Stimulated activated CD8-positive, alpha-beta memory T cell treated with anti-CD3 and anti-CD28 coated beads, Interleukin-12 subunit alpha, Interleukin-12 subunit beta, amount 100 ng/mL, for 1 hour (primary cell): ENCODE data around the gene VAMP1.
A peak's percentile ranks its signal among the peaks of the same experiment; 100 is the strongest.
"Not testable (repeated sequence)": the region's sequence is repeated elsewhere in the genome, so short reads cannot be mapped to it uniquely, and the experiment has no call there.

Experiments used
- DNase-seq: peaks from one replicate; pipeline ENCODE4 v3.0.0-alpha.2; 2020; ENCODE audit warnings: low read depth

The VAMP1 gene

GRCh38 chr12:6470375-6471163, at the start of gene VAMP1:
Gene VAMP1 (minus strand): TSS chr12:6470677. CDS start chr12:6470531, 146 bp downstream.
- DNase-seq = peak; percentile 94

- no peak for DNase-seq
Measured at GRCh38 chr12:6520186-6520585, 49.7 kb upstream of the VAMP1 start.

GRCh38 chr12:6508087-6508486, 37.6 kb upstream of the VAMP1 start:
- no peak for DNase-seq

GRCh38 chr12:6507102-6507998, 36.9 kb upstream of the VAMP1 start:
- no peak for DNase-seq

GRCh38 chr12:6500466-6500865, 30.0 kb upstream of the VAMP1 start:
- no peak for DNase-seq

GRCh38 chr12:6497291-6497690, 26.8 kb upstream of the VAMP1 start:
- DNase-seq = not testable (repeated sequence)

GRCh38 chr12:6494968-6495367, 24.5 kb upstream of the VAMP1 start:
- DNase-seq = no peak

GRCh38 chr12:6494258-6494743, 23.8 kb upstream of the VAMP1 start:
- no peak for DNase-seq

- peak; percentile 87 for DNase-seq
Measured at GRCh38 chr12:6493497-6494257, 23.2 kb upstream of the VAMP1 start, which contains the start of gene NCAPD2. Gene NCAPD2 (plus strand): TSS chr12:6494102. CDS start chr12:6495099, 997 bp downstream.

GRCh38 chr12:6492838-6493496, 22.5 kb upstream of the VAMP1 start, which contains the start of gene MRPL51:
Gene MRPL51 (minus strand): TSS chr12:6493262. CDS start chr12:6493136, 126 bp downstream.
- peak; percentile 95 for DNase-seq

GRCh38 chr12:6490673-6491072, 20.2 kb upstream of the VAMP1 start:
- not testable (repeated sequence) for DNase-seq

GRCh38 chr12:6489449-6489848, 19.0 kb upstream of the VAMP1 start:
- no peak for DNase-seq

- no peak for DNase-seq
Measured at GRCh38 chr12:6488240-6488639, 17.8 kb upstream of the VAMP1 start.

- no peak for DNase-seq
Measured at GRCh38 chr12:6478416-6478815, 7.9 kb upstream of the VAMP1 start.

GRCh38 chr12:6477601-6478377, 7.3 kb upstream of the VAMP1 start:
- not testable (repeated sequence) for DNase-seq

GRCh38 chr12:6476489-6476888, 6.0 kb upstream of the VAMP1 start:
- DNase-seq = no peak

GRCh38 chr12:6475233-6475975, 4.9 kb upstream of the VAMP1 start:
- not testable (repeated sequence) for DNase-seq

GRCh38 chr12:6472491-6472890, 2.0 kb upstream of the VAMP1 start:
- DNase-seq = no peak

- no peak for DNase-seq
Measured at GRCh38 chr12:6471989-6472360, 1.5 kb upstream of the VAMP1 start.
